Common myeloid progenitor, CD34-positive (primary cell): ENCODE measurements around the gene CD3D.
A peak's percentile ranks its signal among the peaks of the same experiment; 100 is the strongest.

Experiments
- CTCF ChIA-PET: fragments of 350-600 bp; sonication (Branson Sonifier 250); formaldehyde crosslinking; loops from one replicate; lab custom pipeline; 2021; ENCODE audit warnings: antibody characterized with exemption; lab: Charles Lee
- POLR2A ChIA-PET: fragments of 350-600 bp; sonication (Branson Sonifier 250); formaldehyde crosslinking; loops from one replicate; lab custom pipeline; 2021; ENCODE audit warnings: antibody characterized with exemption; lab: Charles Lee
- DNase-seq, 3 donors: peaks; one replicate each; pipeline versions ENCODE4 v3.0.0 to v3.0.0-alpha.2; 2013
- H3K27ac ChIP-seq, 2 experiments: 1 replicate in 1 of 2; 2 replicates in 1 of 2; pipeline ENCODE4 v1.7.0; 2013; ENCODE audit warnings: inconsistent platforms in 2 of 2, low read length in 2 of 2, mild to moderate bottlenecking in 2 of 2, low read depth in 1 of 2, moderate library complexity in 1 of 2; ENCODE audit not compliant: severe bottlenecking in 2 of 2, insufficient read depth in 1 of 2, poor library complexity in 1 of 2
- H3K27me3 ChIP-seq, 5 experiments: replicated peaks in 2 of 5; 1 replicate in 3 of 5; 2 replicates in 2 of 5; pipeline versions ENCODE4 v1.6.1 to v1.7.0; 2013; ENCODE audit warnings: low read length in 4 of 5, mild to moderate bottlenecking in 2 of 5, moderate library complexity in 2 of 5, inconsistent platforms in 1 of 5; ENCODE audit not compliant: insufficient read depth in 5 of 5, control insufficient read depth in 4 of 5
- H3K36me3 ChIP-seq, 4 experiments: 1 replicate in 2 of 4; 2 replicates in 2 of 4; pipeline versions ENCODE4 v1.6.1 to v1.7.0; 2013; ENCODE audit warnings: low read length in 3 of 4, control low read depth in 1 of 4, mild to moderate bottlenecking in 1 of 4; ENCODE audit not compliant: control insufficient read depth in 4 of 4, insufficient read depth in 4 of 4
- H3K4me1 ChIP-seq, 4 experiments: 1 replicate in 3 of 4; 2 replicates in 1 of 4; pipeline versions ENCODE4 v1.6.1 to v1.7.1; 2013; ENCODE audit warnings: low read length in 3 of 4, mild to moderate bottlenecking in 3 of 4, control low read depth in 1 of 4, inconsistent platforms in 1 of 4, moderate library complexity in 1 of 4; ENCODE audit not compliant: control insufficient read depth in 4 of 4, insufficient read depth in 4 of 4; ENCODE audit errors: control extremely low read depth in 1 of 4
- H3K4me3 ChIP-seq, 7 experiments: 1 replicate in 4 of 7; 2 replicates in 3 of 7; pipeline versions ENCODE4 v1.5.1 to v1.7.0; 2013; ENCODE audit warnings: mild to moderate bottlenecking in 7 of 7, low read length in 6 of 7, moderate library complexity in 6 of 7, inconsistent platforms in 2 of 7, low read depth in 2 of 7, control low read depth in 1 of 7; ENCODE audit not compliant: insufficient read depth in 4 of 7, control insufficient read depth in 1 of 7; ENCODE audit errors: extremely low read depth in 1 of 7
- H3K9me3 ChIP-seq, 5 experiments: 1 replicate in 4 of 5; 2 replicates in 1 of 5; pipeline versions ENCODE4 v1.6.1 to v1.7.1; 2013; ENCODE audit warnings: low read length in 4 of 5, mild to moderate bottlenecking in 2 of 5, inconsistent platforms in 1 of 5, low read depth in 1 of 5, moderate library complexity in 1 of 5; ENCODE audit not compliant: control insufficient read depth in 4 of 5, insufficient read depth in 2 of 5; ENCODE audit errors: control extremely low read depth in 1 of 5
- WGBS: methylation state at CpG from one replicate; pipeline ENCODE4 v1.1.5; 2013; ENCODE audit not compliant: insufficient coverage; 5-methylcytosine and 5-hydroxymethylcytosine counted together

The CD3D gene

GRCh38 chr11:118306556-118306955 is 35.9 kb downstream of the CD3D start:
- CTCF ChIA-PET = interaction anchor here (1.4 to 3.5 kb wide), 3 partner anchors 11 to 108 kb away, joined by 3 to 18 read pairs (median 4); no protein-coding TSS in a partner anchor
- peaks cover 0 to 38% (median 14%) of the 10 kb centered on the region in 4 experiments for H3K4me1 ChIP-seq
- H3K27ac ChIP-seq = no peak overlapping the region
- H3K27me3 ChIP-seq = no peaks in the 10 kb centered on the region
- H3K9me3 ChIP-seq = no peaks in the 10 kb centered on the region
- POLR2A ChIA-PET = no interaction called here
- H3K4me3 ChIP-seq = no peak overlapping the region
- no peak for DNase-seq
- 100% methylated on average over 2 of the region's 2 CpGs for WGBS
- H3K36me3 ChIP-seq = no peaks in the 10 kb centered on the region

DNA sequence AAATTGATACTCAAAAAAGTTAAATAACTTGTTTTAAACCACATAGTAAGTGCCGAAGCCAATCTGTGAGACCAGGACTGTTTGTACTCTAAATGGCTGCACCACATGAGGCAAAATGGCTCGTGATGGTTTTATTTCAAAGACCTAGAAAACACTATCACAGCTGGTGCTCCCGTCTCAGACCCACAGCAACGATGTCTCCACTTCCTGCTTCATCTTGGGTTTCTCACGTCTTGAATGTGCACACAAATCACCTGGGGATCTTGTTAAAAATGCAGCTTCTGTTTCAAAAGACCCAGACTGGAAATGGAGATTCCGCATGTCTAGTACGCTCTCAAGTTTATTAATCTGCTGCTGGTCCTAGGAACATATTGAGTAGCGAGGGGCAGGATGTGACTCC is 36.8 kb downstream of the CD3D start:
- ChIA-PET CTCF (interaction anchor here (0.6 to 3.5 kb wide), 7 partner anchors 10 to 134 kb away, joined by 3 to 18 read pairs (median 3); no protein-coding TSS in a partner anchor), POLR2A (no interaction called here)
- Histone ChIP-seq H3K4me3 (no peak overlapping the region), H3K27ac (no peak overlapping the region), H3K9me3 (no peaks in the 10 kb centered on the region), H3K27me3 (no peaks in the 10 kb centered on the region), H3K36me3 (no peaks in the 10 kb centered on the region), H3K4me1 (peaks cover 0 to 30% (median 14%) of the 10 kb centered on the region in 4 experiments)
- 78% methylated on average over 8 of the region's 8 CpGs for WGBS
- DNase-seq = no peak

DNA sequence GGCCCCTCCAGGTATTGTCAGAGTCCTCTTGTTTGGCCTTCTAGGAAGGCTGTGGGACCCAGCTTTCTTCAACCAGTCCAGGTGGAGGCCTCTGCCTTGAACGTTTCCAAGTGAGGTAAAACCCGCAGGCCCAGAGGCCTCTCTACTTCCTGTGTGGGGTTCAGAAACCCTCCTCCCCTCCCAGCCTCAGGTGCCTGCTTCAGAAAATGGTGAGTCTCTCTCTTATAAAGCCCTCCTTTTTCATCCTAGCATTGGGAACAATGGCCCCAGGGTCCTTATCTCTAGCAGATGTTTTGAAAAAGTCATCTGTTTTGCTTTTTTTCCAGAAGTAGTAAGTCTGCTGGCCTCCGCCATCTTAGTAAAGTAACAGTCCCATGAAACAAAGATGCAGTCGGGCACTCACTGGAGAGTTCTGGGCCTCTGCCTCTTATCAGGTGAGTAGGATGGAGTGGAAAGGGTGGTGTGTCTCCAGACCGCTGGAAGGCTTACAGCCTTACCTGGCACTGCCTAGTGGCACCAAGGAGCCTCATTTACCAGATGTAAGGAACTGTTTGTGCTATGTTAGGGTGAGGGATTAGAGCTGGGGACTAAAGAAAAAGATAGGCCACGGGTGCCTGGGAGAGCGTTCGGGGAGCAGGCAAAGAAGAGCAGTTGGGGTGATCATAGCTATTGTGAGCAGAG is 37.8 kb downstream of the CD3D start, which contains the start of gene CD3E:
CD3E (plus strand) TSS at position 163 of the 681 bp plus-strand sequence; CDS start at position 386, 223 bp downstream.
- H3K36me3 ChIP-seq = no peaks in the 10 kb centered on the region
- no peaks in the 10 kb centered on the region for H3K27me3 ChIP-seq
- no peaks in the 10 kb centered on the region for H3K9me3 ChIP-seq
- 72% methylated on average over 7 of the region's 8 CpGs for WGBS
- peak within 1 kb of the TSS in 1 of 2 experiments; percentile 32 for H3K27ac ChIP-seq
- POLR2A ChIA-PET = interaction anchor here (0.8 kb wide), 1 partner anchor 9 kb away, joined by 3 read pairs; no protein-coding TSS in a partner anchor
- peaks cover 0 to 30% (median 14%) of the 10 kb centered on the region in 4 experiments for H3K4me1 ChIP-seq
- H3K4me3 ChIP-seq = peak within 1 kb of the TSS in 1 of 7 experiments; percentile 8
- CTCF ChIA-PET = interaction anchor here (1.0 to 3.5 kb wide), 7 partner anchors 9 to 160 kb away, joined by 3 to 18 read pairs (median 4); no protein-coding TSS in a partner anchor
- no peak for DNase-seq

DNA sequence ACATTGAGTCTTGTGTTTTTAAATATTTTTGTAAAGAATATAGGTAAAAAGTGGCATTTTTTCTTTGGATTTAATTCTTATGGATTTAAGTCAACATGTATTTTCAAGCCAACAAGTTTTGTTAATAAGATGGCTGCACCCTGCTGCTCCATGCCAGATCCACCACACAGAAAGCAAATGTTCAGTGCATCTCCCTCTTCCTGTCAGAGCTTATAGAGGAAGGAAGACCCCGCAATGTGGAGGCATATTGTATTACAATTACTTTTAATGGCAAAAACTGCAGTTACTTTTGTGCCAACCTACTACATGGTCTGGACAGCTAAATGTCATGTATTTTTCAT is 38.3 kb downstream of the CD3D start:
- DNase-seq = peak in 2 of 3 donors; percentile 49 to 55
- CTCF ChIA-PET = interaction anchor here (1.0 to 3.5 kb wide), 8 partner anchors 8 to 160 kb away, joined by 3 to 18 read pairs (median 4); no protein-coding TSS in a partner anchor
- WGBS = no CpG with 5 or more reads among the region's 1 CpG
- Histone ChIP-seq H3K4me3 (peak overlapping the region in 1 of 7 experiments; percentile 8), H3K27ac (no peak overlapping the region), H3K36me3 (no peaks in the 10 kb centered on the region), H3K4me1 (peaks cover 0 to 30% (median 14%) of the 10 kb centered on the region in 4 experiments), H3K27me3 (no peaks in the 10 kb centered on the region), H3K9me3 (no peaks in the 10 kb centered on the region)
- POLR2A ChIA-PET = no interaction called here

- Histone ChIP-seq H3K27ac (no peak overlapping the region), H3K4me1 (peaks cover 0 to 20% (median 12%) of the 10 kb centered on the region in 4 experiments), H3K4me3 (no peak overlapping the region), H3K36me3 (no peaks in the 10 kb centered on the region), H3K27me3 (no peaks in the 10 kb centered on the region), H3K9me3 (no peaks in the 10 kb centered on the region)
- 86% methylated on average over 8 of the region's 8 CpGs for WGBS
- DNase-seq = no peak
- ChIA-PET CTCF (interaction anchor here (1.1 to 2.1 kb wide), 4 partner anchors 10 to 103 kb away, joined by 4 to 9 read pairs (median 6); no protein-coding TSS in a partner anchor), POLR2A (interaction anchor here (0.6 kb wide), 1 partner anchor 25 kb away, joined by 3 read pairs; no protein-coding TSS in a partner anchor)
These were observed 40.8 kb downstream of the CD3D start for GRCh38 chr11:118301600-118302195.

GRCh38 chr11:118295815-118296454 is 46.6 kb downstream of the CD3D start:
- ChIA-PET CTCF (interaction anchor here (0.7 to 2.2 kb wide), 39 partner anchors 9 to 419 kb away, joined by 3 to 24 read pairs (median 5); partner anchors contain the start of genes CD3D and CD3E), POLR2A (no interaction called here)
- peak; percentile 56 to 76 (median 74) for DNase-seq

More at GRCh38 chr11:118295815-118296454, 46.6 kb downstream of the CD3D start:
- H3K27me3 ChIP-seq = no peaks in the 10 kb centered on the region
- no peak overlapping the region for H3K27ac ChIP-seq
- WGBS = 100% methylated on average over 1 of the region's 3 CpGs
- H3K9me3 ChIP-seq = no peaks in the 10 kb centered on the region
- H3K4me3 ChIP-seq = no peak overlapping the region
- peaks cover 0 to 2% (median 0%) of the 10 kb centered on the region in 4 experiments for H3K4me1 ChIP-seq
- H3K36me3 ChIP-seq = no peaks in the 10 kb centered on the region
